HG02981 (cell line): ENCODE measurements around the gene ITM2B.
"Not testable (repeated sequence)": the region's sequence is repeated elsewhere in the genome, so short reads cannot be mapped to it uniquely, and the experiment has no call there.

Experiments used
- ATAC-seq: cut with Tn5 transposase; IDR thresholded peaks from one replicate; pipeline ENCODE4 v1.9.1; 2021; ENCODE audit warnings: mild to moderate bottlenecking, moderate library complexity; ENCODE audit not compliant: unreplicated experiment

The ITM2B gene

DNA sequence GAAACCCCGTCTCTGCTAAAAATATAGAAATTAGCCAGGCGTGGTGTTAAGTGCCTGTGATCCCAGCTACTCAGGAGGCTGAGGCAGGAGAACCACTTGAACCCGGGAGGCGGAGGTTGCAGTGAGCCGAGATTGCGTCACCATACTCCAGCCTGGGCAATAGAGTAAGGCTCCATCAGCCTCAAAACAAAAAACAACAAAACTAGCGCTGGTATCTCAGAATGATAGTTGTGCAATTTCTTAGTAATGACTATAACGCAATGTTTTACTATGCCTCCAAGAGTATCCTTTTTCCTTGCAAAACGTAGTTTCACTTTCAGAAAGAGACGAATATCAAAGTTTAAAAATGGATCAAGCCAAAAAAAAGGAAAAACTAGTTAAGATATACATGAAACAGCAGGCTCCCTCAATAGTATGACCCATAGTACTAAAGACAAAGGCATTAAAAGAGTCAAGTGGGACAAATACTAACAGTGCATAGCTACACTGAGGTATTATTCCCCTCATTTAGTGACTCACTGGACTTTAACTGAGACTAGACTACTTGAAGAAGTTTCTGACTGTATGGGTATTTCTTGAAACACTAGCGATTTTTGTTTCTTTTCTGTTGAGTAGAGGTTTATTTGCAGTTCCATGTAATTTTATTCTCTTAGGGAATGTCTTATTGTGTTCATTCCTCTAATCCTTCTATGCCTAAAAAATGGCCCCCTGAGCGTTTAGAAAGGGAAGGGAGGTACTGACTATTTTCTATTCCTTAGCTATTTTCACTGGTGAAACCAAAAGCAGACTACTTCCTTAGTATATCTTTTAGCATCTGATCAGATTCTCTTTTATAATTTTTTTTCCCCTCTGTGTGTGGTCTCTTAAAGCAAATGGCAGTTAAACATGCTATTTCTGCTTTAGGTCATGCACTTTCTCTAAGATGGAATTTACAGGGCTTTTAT, 10.4 kb upstream of the ITM2B start:
- ATAC-seq = no peak

DNA sequence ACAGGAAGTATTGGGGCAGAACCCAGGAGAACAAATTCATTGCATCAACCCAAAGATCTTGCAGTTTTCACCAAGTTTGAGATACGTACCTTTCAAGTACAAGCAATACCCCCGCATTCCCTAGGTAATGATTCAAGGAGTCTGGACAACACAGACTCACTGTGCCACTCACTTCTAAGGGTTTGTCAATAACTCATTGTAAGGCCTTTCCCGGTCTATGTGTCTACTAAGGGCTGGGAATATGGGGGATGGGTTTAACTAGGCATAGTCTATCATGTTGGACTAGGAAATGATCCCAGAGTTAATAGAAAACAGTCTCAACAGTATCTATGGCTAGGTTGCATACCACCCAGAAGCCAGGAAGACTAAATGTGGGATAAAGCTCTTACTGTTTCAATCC, 8.3 kb upstream of the ITM2B start:
- no peak for ATAC-seq

DNA sequence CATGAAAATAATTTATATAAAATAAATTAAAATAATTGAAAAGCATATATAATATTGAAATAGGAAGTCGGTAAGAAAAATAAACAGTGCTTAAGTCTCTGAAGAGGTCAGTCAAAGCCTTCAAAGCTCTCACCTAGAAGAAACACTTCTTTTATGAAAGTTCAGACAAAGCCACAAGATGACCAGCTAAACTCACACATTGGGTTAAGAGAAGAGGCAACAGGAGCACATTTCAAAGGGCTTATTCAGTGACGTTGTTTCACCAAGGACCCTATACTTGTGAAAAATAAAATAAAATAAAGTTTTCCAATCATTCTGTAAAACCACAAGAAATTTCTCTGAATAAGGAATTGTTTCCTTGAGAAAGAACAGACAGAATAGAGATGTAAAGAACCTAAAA, 2.5 kb upstream of the ITM2B start:
- no peak for ATAC-seq

DNA sequence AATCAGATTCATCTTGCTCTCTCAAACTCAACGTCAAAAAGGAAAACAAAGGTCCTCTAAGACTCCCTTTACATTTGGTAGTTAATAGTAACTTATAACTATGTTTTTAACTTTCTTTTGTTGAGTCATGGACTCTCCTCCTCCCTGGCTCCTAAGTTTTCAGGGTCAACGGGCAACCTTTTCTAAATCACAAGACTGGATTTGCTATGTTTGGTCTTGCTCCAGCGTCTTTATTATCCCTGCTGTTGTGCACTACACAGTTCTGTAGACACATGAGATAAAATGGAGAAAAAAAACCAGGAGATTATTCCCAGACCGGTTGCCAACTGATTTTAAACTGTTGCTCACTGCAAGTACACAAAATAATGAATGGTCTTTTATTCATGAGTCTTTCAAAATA, 1.9 kb upstream of the ITM2B start:
- ATAC-seq = no peak

DNA sequence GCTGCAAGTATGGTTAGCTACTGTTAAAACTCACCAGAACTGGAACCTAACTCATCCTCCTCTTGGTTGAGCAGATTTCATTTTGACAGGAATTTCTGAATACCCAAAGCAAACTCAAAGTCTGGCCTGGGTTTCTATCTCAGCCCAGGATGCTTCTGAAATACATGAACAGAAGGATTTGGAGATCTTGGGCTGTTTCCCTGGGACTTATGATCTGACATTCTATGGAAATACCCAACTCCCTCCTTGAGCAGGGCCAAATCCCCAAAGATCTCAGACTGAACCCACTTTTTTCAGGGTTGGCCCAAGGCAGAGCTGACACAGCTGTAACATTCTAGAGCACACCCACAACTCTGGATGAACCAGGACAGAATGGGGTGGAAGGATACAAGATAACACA, 1.1 kb upstream of the ITM2B start:
- no peak for ATAC-seq

DNA sequence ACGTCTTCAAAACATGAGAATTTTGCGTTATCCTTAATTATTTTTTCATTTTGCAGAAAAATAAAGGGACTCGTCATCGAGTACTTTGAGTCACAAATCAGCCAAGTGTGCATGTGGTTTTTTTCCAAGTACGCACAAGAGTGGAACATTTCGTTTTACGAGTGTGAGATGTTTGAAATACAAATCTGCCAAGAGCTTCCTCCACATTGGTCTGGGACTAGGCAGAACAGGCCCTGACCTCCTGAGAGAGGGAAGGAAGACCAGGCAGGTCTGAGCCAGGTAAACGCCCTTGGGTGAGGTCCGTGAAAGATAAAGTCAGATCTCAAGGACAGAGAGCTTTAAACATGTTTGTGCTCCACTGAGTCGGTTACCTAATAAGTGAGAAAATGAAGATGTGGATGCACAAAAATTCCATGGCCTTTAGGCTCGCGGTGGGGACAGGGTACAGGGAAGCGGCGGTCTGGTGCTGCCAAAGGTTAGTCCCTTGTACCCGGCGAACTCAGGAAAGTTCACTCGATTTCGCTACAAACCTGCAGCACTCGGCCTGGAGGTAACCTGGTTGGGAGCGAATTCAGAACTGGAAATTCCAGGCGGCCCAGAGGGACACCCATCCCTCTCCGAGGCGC, 473 bp upstream of the ITM2B start:
- ATAC-seq = peak; percentile 1

DNA sequence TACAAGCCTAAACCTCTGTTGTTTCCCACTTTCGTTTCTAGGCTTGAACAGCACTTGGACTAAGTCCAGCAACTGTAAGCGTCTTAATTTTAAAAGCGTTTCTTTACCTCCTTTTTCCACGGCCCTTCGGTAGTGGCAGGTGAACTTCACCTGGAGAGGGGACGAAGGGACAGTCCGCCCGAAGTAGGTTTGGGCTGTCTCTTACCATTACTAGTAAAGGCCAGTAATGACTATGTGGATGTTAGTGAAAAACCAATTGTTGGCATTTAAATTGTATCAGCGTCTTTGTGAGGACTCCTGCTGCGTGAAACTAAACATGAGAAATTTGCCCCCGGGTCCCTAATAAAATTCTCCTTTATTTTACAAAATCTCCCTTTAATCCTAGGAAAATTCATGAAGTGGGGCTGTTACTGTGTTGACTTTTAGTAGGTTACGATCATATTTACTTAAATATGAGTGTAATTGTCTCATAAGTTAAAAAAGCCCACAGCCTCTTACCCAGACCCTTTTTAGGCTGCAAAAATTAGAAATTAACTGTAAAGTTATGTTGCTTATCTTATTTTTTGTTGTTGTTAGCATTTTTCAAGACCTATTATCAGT, 983 bp downstream of the ITM2B start:
- no peak for ATAC-seq

DNA sequence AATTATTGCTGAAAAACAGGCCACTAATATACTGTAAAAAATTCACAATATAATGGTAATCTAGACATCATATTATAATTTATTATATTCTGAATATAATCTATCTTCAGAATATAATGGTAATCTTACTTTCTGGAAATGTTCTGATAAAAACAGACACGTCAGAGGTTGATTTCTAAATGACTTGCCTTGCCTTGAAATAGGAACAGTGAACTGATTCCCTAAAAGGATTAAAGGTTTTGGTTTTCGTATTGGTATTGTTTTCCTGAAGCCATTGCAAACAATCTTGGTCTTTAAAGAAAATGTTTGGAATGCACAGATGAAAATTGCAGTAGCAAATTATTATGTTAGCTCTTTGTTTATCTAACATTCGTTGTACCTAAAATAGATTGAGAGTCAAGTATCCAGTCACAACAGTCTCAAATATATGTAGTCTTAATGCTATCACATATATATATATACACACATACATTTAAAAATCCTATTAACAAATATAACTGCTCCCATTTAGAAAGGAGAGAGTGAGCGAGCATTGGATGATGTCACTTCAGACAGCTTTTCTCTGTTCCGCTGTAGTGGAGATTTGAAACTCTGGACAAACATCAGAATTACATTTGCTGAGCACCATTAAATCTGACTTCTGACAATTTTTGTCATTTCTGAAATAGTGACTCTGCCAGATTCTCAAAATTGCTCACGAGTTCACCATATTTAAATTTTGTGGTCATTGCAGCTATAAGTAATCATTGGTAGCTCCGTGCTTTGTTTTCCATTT, 1.7 kb downstream of the ITM2B start:
- ATAC-seq = peak; percentile 56

DNA sequence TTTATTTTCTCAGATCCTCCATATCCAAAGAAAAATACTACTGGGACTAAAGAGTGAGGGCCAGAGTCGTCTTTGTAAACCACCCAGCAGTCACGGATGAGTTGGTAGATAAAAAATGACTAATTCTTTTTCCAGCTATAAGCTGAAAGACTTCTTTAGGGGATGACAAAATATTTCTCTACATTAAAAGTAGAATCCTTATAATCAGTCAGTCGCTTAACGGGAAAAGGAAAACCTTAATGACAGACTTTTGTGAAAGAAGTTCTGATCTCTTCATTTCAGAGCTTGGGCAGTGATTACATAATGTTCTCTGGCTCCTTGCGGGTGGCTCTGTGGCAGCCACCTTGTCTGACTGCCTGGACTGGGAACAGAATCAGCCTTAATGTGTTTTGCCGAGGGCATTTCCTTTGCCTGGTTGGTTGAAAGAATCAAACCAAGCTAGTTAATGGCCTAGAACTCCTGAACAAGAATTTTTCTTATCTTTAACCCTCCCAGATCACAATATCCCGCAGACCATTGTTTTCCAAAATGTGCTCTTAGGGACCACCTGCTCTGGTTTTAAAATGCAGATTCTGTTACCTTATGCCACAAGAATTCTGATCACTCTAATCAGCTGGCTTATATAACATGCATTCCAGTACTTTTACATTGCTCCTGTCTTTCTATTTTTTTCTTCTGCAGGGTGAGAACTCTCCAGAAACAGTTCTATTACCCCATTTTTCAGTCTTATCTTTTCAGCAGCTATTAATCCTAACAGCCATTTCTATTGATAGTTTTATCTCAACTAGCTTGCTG, 2.5 kb downstream of the ITM2B start:
- no peak for ATAC-seq

DNA sequence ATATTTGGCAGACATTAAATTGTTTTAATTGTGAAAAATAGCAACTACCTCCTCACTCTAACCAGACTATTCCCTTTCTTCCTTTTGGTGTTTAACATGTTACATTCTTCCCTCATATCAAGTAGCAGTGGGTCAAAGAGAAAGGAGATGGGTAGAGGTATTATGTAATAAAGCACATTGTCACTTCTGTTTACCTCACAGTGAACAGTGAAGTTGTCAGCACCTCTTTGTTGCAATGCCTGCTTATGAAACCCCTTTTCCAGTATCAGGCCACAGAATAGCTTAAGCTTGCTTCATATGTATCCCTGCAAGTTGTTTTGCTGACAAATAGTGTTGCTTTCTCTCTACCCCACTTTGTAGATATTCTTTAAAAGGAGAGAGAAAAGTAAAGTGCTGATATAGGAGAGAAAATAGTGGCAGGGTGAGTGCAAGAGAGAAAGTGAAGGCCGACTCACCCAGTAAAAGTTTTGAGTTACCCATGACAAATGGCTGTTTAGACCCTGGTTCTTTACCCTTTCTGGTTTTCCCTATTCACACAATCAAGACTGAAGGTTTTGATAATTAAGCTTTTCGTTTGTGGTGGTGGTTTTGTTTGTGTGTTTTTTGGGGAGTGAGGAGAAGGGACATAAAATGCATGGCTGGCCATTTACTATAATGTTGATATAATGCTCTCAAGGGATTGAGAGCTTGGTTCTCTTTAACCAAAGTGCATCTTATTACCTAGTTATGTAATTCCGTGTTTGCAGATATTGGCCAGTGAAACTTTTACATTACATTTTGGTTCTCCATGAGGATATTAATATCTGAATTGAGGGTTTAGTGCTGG, 3.7 kb downstream of the ITM2B start:
- no peak for ATAC-seq

DNA sequence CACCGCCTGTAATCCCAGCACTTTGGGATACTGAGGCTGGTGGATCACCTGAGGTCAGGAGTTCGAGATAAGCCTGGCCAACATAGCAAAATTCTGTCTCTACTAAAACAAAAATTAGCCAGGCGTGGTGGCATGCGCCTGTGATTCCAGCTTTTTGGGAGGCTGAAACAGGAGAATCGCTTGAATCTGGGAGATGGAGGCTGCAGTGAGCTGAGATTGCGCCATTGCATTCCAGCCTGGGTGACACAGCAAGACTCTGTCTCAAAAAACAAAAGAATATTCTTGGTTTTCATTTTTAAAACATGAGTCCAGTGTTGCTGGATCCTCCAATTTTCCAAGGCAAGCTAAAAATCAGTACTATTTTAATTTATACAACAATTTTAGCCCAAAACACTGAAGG, 6.4 kb downstream of the ITM2B start:
- not testable (repeated sequence) for ATAC-seq

DNA sequence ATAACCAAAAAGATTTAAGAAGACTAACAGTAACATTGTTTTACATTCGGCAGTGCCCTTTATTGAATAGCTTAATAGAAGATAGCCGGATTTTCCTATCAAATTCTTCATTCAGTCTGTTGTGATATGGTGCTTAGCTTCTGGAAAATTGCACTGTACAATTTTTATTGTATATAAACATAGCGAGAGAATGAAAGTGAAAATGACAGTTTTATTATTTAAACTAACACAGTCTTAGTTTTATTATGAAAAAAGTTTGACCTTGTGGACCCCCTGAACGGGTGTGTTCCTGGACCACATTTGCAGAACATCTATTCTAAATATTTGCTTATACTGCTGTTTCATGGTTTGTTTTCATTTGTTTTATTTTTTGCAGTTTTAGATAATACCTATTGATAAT, 8.6 kb downstream of the ITM2B start:
- ATAC-seq = no peak

DNA sequence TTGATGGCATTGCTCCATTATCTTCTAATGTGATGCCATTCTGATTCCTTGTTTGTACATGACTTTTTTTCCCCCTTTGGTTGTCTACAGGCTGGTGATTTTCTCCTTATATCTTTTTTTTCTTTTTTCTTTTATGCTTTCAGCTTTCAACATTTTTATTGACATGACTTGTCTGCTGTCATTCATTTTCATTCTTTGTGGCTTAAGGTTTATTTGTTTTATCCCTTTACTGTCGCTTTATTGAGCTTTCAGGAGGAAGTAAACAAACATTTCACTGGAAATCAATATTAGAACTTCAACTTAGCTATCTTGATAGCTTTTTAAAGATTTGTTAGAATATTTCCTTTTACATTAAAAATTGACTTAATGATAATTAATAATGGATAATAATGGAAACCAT, 9.7 kb downstream of the ITM2B start:
- ATAC-seq = no peak

DNA sequence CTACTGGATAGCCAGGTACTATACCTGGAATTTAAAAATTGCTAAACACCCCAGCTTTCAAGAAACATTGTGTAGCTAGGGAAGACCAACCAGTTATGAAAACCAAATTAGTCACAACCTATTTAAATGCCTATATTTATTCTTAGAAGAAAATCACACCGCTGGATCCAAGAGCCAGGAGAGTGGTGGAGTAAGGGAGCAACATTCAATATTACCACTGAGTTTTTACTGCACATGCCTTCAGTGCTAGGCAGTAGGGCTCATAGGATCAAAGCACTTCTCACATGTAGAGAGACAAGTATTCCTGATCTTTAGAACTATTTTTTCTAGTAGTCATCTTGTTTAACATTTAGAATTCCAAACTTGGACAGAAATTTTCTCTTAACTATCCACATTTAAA, 11.2 kb downstream of the ITM2B start:
- ATAC-seq = no peak

DNA sequence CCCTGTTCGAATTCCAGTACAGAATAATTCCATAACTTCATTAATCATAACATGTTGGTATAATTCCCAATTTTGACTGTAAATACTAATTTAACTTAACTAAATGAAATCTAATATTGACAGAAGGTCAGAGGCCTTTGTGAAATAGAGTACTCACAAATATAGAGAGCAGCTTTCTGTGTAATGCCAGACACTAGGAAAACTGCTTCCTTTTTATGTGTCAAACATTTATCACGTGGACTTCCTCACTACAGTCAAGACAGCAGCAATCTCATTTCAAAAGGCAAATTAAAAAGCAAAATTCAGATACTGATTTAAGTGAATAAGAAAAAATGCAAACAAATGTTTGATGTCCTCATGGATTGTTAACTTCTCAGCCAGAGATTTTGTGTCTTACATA, 13.1 kb downstream of the ITM2B start:
- no peak for ATAC-seq

DNA sequence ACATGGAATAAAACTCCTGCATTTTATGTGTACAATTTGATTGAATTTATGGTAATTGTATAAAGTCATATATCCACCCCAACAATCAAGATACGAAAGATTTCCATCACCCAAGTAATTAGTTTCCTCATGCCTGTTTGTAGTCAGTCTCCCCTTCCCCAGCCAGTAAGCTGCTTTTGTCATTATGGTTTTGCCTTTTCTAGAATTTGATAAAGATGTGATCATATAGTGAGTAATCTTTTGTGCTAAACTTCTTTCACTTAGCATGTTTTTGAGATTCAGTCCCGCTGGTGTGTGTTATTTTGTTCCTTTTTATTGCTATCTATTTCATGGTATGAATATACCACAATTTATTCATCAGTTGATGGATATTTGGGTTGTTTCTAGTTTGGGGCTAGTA, 16.0 kb downstream of the ITM2B start:
- no peak for ATAC-seq

DNA sequence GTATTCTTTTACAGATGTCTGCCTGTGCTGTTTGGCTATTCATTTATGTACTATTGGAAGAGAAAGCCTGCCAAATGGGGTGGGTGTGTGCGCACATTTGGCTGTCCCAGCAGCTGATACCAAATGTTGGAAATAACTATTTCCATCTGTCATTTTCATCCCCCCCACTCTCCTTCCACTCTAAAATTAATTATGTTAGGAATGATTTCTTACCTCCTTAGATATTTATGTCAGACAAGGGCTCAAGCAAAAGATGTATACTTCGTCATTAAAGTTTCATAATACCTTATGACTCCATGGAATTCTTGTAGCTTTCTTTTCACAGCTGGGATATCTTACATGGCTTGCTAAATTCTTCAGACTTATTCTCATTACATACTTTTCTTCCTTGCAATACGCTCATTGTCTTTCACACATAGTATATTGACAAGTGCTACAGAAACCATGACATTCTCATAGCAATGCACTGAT, 18.6 kb downstream of the ITM2B start:
- ATAC-seq = no peak

DNA sequence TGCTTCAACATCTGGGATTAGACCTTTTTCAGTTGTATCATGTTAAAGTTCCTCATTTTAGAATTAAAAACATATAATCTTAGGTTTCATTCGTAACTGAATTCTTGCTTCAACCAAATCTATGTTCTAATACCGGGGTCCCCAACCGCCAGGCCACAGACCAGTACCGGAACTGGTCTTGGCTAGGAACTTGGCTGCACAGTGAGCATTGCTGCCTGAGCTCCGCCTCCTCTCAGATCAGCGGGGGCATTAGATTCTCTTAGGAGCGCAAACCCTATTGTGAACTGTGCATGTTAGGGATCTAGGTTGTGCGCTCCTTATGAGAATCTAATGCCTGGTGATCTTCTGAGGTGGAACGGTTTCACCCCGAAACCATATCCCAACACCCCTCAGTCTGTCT, 19.2 kb downstream of the ITM2B start:
- no peak for ATAC-seq

DNA sequence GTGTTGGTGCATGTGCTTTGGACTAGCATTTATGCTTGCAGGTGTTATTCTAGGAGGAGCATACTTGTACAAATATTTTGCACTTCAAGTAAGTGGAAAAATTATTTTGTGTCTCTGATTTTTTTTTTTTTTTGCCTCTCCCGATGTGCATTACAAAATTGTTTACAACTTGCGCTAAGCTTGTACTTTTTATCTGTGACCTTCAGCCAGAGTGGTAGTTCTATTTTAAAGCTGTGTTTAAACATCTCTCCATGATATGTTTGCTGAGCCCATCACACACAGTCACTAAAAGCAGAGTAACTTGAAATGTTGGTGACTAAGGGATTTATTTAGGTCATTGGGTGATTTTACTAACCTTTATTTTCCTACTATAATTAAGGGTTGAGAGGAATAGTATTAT, 20.8 kb downstream of the ITM2B start:
- no peak for ATAC-seq

DNA sequence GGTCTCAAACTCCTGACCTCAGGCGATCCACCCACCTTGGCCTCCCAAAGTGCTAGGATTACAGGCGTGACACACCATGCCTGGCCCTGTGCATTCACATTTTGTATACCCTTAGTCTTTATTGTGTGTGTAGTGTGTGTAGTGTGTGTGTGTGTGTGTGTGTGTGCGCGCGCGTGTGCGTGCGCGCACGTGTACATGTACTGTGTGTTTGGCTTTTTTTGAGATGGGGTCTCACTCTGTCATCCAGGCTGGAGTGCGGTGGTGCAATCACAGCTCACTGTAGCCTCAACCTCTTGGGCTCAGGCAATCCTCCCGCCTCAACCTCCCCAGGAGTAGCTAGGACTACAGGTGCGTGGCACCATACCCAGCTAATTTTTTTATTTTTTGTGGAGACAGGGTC, 22.1 kb downstream of the ITM2B start:
- no peak for ATAC-seq
